ENCODE measurements around the gene CFAP53. TPM values are rescaled to one million over a fixed set of nuclear protein-coding genes. Genes with fewer than 3 reads are reported as not detected.

CFAP53 gene
- total RNA-seq, 1 experiment from 2014 or later, result not detected

- DNase-seq (ENCODE audit: low read depth), result no peak
Observed at GRCh38 chr18:50194631-50195532, 71.4 kb downstream of the CFAP53 start, which contains the start of gene MYO5B. Gene MYO5B (minus strand): TSS chr18:50195147. CDS start chr18:50194793, 354 bp downstream.

- DNase-seq (ENCODE audit: low read depth), result no peak
Observed at GRCh38 chr18:50193796-50194630, 72.3 kb downstream of the CFAP53 start.

GRCh38 chr18:50192995-50193795 lies 73.1 kb downstream of the CFAP53 start:
- no peak for DNase-seq (ENCODE audit: low read depth)

- no peak for DNase-seq (ENCODE audit: low read depth)
Observed at GRCh38 chr18:50190926-50191325, 75.4 kb downstream of the CFAP53 start.

- DNase-seq (ENCODE audit: low read depth), result peak; percentile 12
Observed at GRCh38 chr18:50190236-50190635, 76.1 kb downstream of the CFAP53 start.

- no peak for DNase-seq (ENCODE audit: low read depth)
Observed at GRCh38 chr18:50189160-50189559, 77.1 kb downstream of the CFAP53 start.

GRCh38 chr18:50188652-50189051 lies 77.6 kb downstream of the CFAP53 start:
- DNase-seq (ENCODE audit: low read depth), result no peak

- no peak for DNase-seq (ENCODE audit: low read depth)
Observed at GRCh38 chr18:50187659-50188058, 78.6 kb downstream of the CFAP53 start.

- no peak for DNase-seq (ENCODE audit: low read depth)
Observed at GRCh38 chr18:50186385-50186784, 79.9 kb downstream of the CFAP53 start.

GRCh38 chr18:50183556-50183955 lies 82.7 kb downstream of the CFAP53 start:
- peak; percentile 54 for DNase-seq (ENCODE audit: low read depth)

GRCh38 chr18:50182511-50182910 lies 83.8 kb downstream of the CFAP53 start:
- no peak for DNase-seq (ENCODE audit: low read depth)

- no peak for DNase-seq (ENCODE audit: low read depth)
Observed at GRCh38 chr18:50181590-50181989, 84.7 kb downstream of the CFAP53 start.

GRCh38 chr18:50179465-50179864 lies 86.8 kb downstream of the CFAP53 start:
- no peak for DNase-seq (ENCODE audit: low read depth)

- DNase-seq (ENCODE audit: low read depth), result no peak
Observed at GRCh38 chr18:50177294-50177992, 88.9 kb downstream of the CFAP53 start.

Other genes with a start within 250 kb of the CFAP53 start
- 2.4 and 6.3 TPM in 2 replicates for gene MYO5B, start 71.3 kb downstream of the CFAP53 start, total RNA-seq (2014; rRNA removed)
- gene MBD1, start 15.0 kb upstream of the CFAP53 start, total RNA-seq (2014; rRNA removed), result 78.2 and 84.9 TPM in 2 replicates
- 53.8 and 72.9 TPM in 2 replicates for gene CXXC1, start 21.2 kb upstream of the CFAP53 start, total RNA-seq (2014; rRNA removed)
- 44.1 and 47.3 TPM in 2 replicates for gene SKA1, start 108.6 kb upstream of the CFAP53 start, total RNA-seq (2014; rRNA removed)

All from LHCN-M2 (cell line).